Activated T-cell treated with anti-CD3 and anti-CD28 coated beads for 4 hours (primary cell): ENCODE data around the gene ENOX2.
"Not testable (repeated sequence)": the region's sequence is repeated elsewhere in the genome, so short reads cannot be mapped to it uniquely, and the experiment has no call there.

Experiments used
- DNase-seq: peaks from one replicate; pipeline ENCODE4 v3.0.0-alpha.2; 2020

Gene ENOX2

DNA sequence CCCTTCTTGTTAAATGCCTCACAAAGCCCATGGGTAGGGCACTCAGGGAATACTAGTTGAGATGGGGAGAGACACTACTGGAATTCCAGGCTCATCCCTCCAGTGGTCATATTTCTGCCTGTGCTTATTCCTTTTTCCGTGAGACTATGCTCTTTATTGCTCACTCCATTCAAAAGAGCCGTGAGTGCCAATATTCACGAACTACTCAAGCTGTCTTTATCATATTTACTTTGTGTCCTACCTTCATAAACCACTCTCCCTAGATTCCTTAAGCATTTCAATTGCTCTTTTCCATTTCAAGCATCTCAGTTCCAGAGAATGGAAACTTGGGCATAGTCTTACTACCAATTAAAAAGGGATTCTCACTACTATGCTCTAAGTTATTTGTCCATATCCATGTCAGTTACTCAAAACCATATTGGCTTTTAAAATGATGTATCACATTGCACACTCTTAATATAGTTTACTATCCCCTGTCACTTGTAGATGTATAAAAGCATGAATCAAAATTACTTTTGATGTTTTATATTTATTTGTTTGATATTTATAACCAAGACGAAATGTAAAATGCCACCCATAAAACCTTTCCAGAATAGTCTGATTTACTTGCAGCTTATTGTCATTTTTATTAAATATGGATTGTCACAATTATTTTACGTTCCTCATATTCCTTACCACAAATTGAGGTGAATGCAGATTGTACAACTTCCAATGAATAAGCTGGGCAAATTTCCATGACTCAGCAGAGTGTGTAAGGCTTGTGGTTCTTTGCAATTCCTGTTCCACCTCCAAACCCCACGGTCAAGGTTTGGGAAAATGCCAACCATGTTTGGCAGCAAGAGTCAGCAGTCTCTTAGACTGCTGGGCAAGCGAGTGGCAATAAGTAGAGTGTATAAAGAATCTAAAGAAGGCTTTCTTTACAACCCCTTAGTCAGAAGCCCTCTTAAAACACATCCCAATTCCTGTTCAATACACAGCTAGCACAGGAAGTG is 24.4 kb downstream of the ENOX2 start:
- no peak for DNase-seq

DNA sequence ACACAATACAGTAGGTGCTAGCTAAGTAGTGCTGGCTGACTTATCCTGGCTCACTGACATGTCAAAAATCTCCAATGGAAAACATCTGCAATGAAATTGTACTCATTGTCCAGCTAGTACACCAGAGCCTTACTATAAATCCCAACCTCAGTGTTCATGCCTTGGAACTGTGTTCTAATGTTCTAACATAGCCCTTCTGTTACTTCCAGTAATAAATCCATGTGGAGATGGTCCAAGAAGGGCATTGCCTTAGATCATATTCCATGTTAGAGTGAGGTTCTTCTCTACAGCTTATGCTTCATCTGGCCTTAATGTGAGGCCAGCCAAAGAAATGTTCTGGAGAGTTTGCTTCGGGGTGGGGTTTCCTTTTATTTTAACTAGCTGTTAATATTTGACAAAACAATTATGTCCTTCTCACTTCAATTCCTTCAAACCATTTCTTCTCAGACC is 25.1 kb downstream of the ENOX2 start:
- DNase-seq, result no peak

DNA sequence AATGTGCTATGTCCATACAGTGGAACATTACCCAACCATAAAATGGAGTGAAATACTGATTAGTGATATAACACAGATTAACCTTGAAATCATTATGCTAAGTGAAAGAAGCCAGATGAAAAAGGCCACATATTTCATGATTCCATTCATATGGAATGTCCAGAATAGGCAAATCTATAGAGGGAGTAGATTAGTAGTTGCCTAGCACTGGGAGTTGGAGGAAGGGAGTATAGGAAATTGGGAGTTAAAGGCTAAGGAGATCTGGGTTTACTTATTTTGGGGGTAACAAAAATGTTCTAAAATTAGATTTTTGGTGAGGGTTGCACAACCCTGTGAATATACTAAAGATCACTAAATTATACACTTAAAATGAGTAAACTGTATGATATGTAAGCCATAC is 26.8 kb downstream of the ENOX2 start:
- no peak for DNase-seq

DNA sequence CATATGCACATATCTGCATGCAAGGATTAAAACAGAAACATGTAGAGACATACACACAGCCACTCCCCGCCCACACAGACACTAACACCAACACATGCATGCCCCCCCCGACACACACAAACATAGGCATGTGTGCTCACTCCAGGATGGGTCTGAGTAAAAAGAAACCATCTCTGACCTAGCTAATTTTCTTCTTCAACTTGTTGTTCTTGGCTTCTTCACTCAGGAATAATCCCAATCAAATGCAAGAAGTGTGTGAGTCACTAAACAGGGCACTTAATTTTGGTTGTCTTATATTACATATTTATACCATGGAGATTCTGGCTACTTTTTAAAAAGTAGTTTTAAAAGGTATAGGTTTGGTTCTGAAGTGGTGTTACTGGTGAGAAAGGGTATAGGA is 28.3 kb downstream of the ENOX2 start:
- no peak for DNase-seq

DNA sequence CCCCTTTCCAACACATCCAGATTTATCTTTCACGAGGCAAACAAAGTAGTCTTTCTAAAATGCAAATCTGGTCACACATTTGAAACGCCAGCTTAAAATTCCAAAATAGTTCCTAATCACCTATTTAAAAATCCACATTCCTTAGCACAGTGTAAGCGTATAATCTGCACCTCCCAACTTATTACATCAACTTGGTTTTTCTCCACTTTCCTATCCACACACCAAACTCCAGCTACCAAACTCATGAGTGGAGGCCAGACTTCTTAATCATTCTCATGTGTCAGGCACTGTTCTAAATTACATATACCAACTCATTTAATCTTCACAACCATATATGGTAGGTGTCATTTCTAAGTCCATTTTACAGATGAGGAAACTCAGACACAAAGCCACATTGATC is 33.8 kb downstream of the ENOX2 start:
- DNase-seq, result no peak

DNA sequence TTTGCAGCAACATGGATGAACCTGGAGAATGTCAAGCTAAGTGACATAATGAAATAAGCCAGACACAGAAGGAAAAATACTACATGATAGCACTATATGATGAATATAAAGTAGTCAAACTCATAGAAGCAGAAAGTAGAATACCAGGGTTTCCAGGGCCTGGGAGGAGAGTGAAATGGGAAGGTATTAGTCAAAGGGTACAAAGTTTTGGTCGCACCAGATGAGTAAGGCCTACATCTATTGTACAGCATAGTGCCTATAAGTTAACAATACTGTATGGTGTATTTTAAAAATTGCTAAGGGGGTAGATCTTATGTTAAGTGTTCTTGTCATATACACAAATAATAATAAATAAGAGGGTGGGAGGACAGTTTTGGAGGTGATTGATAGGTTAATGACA is 41.5 kb downstream of the ENOX2 start:
- no peak for DNase-seq

DNA sequence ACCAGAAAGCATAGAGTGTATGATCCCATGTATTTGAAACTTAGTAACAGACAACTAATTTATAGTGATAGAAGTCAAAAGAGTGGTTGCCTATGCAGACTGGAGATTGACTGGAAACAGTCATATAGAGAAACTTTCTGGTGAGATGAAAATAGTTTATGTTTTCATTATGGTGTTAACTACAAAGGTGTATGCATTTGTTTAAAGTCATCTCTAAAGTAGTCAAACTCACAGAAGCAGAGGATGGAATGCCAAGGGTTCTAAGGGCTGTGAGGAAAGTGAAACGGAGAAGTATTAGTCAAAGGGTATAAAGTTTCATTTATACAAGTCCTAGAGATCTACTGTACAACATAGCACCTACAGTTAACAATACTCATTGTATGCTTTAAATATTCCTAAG is 45.8 kb downstream of the ENOX2 start:
- no peak for DNase-seq

DNA sequence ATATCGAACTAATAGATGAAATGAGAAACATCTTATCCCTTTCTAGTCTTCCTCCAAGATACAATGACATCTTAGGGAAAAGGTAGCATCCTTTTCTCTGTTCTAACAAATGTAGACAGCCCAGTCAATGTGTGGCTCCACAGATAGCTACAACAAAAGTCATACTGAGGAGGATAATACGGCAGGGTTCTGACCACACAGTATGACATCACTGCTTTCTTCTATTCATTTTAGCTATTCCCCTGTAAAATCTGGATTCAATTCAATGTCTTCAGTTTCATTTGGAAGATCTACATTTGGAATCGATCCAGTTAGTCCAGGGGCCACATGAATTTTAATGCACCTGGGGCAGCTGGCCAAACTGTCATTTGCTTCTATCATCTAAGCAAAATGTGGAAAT is 51.4 kb downstream of the ENOX2 start:
- no peak for DNase-seq

DNA sequence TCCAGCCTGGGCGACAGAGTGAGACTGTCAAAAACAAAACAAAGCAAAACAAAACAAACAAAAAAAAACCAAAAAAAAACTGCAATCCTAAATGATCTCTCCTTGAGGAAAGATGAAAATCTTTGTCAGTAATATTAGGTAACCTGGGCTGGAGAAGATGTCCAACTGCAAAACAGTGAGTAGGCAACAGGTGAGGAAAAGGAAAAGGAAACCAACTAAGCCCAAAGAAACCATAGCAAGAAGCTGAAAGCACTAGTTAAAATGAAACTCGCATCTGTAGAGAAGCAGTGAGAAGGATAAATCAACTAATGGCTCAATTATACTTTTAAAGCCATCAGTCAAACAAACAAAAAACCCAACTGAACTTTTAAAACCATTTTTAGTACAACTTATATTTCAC is 54.2 kb downstream of the ENOX2 start:
- DNase-seq, result no peak

DNA sequence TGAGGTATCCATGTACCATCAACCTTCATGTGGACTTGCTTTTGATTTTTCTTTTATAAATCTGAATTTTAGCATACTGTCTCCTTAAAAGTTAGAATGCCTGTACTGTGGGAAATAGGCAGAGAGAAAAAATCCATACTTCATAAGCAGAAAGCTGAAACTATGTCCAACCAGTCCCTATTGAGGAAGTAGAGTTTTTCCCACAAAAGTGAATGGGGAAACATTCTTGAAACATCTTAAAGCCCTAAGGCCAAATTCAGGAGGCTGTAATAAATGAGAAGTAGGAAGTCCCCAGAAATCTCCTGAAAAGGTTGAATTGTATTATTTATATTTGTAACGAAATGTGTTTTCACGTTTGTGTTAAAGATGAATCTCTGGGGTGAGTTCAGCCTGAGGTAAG is 56.3 kb downstream of the ENOX2 start:
- no peak for DNase-seq

DNA sequence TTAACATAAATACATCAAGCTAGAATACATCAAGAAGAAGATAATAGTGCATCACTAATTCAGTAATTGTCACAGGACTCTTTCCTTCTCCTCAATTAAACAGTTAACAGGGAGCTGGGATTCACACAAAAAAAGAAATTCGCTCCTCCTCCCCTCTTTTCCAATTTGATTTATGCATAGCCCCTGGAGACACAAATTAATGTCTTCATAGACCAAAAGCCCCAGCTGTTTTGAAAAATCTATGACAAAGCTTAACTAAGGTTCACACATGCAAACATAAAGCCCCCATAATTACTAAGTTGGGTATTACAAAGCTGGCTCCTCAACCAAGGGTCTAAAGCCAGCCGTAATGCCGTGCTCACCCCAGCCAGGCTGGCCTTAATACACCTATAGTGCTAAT is 61.2 kb downstream of the ENOX2 start:
- DNase-seq, result no peak

DNA sequence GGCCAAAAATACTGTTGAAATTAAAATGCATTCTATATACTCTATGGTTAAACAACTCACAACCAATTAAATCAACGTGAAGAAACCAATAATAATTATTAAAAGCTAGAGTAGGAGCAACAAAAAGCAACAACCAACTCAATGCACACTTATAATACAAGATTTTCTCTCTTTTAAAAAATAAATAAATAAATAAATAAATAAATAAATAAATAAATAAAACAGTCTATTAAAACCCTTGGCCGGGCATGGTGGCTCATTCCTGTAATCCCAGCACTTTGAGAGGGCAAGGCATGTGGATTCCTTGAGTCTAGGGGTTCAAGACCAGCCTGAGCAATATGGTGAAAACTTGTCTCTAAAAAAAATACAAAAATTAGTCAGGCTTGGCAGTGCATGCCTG is 62.7 kb downstream of the ENOX2 start:
- no peak for DNase-seq

DNA sequence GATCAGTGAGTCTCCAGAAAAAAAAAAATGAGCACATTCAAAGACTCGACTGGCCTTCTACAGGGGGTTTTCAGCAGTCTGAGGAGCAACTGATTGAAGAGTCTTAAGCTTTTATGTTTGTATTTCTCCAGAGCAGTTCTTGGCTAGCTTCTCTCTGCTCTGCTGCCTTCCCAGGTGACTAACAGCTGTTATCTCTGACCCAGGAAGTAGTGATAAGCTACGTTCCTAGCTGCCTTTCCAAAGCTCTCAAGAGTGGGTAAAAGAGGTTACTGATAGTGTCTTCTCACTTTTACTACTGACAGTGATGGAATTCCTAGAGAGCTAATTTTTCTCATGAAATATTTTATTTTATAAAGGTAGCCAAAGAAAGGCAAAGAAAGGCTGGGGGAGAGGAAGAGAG is 66.6 kb downstream of the ENOX2 start:
- DNase-seq, result no peak

DNA sequence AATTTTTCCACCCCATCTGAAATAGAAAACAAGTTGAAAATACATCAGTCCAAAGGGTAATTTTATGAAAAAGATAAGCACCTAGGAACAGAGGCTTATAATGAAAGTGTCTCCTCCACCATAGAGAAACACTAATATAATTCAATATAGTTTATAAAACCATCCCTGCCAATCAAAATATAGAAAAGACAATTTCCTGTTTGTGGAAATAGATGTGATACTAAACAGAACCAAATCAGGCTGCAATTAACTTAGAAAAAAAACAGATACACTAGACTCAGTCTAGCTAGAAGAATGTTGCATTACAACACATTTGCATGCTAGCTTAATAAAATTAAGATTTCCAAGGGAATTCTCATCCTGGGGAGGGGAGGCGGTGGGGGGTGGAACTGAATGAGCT is 68.2 kb downstream of the ENOX2 start:
- no peak for DNase-seq

DNA sequence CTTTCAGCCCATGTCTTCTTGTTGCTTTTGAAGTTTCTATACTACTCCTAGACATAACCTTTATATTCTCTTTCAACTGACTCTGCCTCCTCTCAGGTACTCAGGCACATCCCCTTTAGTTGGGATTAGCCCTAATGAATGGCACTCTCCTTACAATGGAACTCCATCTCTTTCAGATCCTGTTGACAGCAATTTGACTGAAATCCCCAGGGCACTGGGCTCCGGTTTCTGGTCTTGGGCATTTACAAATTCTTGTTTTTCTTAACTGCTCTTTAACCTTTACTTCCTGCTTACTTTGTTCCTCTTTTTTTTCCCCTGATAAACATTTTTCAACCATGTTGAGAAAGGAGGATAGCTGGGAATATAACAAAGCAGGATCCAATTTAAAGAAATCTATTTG is 68.9 kb downstream of the ENOX2 start:
- no peak for DNase-seq

DNA sequence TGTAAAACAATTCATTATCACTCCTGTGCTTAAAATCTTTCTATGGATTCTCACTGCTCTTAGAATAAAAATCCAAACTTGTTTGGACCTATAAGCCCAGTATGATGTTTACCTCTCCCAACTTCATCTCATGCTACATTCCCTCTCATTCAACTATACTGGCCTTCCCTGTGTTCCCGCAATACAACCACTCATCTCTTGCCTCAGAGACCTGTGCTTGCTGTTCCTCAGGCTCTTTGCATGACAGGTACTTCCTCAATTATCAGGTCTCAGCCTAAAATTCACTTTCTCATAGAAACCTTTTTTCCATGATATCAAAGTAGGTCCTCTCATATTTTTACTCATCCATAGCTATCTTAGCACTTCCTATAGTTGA is 71.7 kb downstream of the ENOX2 start:
- DNase-seq, result no peak

DNA sequence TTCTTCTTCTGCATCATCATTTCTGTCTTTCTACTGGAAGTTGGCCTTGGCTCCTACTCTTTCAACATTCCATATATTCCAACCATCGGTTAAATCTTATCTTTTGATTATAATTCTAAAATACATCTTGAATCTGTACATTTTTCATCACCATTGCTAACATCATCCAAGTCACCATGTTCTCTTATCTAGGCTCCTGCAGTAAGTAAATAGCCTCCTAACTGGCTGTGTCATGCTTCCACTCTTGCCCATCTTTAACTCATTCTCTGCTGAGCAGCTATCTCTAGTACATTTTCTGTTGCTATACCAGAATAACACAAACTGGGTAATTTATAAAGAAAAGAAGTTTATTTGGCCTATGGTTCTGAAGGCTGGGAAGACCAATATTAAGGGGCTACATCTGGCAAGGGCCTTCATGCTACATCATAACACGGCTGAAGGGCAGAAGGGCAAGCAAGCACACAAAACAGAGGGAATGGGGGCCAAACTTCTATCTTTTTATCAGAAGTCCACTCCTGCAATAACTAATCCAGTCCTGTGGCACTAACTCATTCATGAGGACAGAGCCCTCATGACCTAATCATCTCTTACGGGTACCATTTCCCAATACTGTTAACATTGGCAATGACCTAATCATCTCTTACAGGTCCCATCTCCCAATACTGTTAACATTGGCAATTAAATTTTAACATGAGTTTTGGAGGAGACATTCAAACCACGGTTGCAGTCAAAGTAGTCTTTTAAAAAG is 72.2 kb downstream of the ENOX2 start:
- DNase-seq, result no peak

DNA sequence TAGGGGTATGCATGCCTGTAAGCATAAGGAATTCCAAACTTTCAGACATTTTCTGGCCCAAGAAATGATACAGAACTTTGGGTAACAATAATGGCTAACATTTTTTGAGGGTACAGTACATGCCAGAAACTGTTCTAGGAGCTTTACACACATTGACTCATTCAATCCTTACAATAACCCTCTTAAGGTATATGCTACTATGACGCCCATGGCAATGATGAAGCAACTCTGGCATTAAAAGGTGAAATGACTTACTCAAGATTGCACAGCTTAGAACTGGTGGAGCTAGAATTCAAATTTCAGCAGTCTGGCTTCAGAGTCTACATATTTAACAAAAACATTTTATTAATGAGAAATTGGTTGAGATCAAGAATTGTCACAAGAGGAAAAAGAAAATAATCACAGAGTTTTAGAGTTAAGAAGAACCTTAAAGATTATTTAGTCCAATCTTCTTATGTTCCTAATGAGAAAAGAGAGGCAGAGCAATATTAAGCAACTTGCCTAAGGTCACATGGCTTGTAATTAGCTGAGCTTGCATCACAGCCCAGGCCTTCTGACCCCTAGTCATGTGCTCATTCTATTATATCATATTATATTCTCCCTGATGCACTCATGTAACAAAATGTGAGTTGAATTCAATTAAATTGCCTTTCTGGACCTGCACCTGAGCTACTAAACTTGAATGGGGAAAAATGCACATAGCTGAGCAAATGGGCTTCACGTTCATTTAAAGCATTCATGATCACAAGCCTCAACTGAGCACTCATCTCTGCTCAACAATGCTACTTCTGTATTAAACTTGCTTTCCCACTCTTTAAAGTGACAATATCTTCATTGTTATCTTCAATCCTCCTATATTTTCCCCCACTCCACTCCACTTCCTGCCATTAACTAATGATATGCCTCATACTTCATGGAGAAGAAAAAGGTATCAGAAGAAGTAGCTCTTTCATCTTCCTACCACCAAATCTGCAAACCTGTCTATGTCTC is 73.2 kb downstream of the ENOX2 start:
- DNase-seq, result no peak

DNA sequence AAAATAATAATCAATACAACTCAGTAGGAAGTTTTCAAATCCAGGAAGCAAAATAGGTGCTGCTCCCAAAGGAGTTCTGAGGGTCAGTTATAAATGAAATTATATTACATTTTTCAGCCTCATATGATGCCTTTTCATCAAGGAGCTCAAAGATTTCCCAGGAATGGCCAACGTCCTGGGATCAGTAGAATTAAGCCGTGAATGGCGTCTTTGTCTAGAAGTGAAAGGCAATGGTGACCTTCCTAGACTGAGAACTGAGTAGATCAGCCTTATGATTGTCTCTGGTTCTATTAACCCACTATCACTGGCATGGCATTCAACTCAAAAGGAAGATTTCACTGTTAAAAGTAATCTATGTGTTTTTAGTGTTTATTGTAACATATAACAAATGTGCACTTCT is 74.4 kb downstream of the ENOX2 start:
- DNase-seq, result no peak

DNA sequence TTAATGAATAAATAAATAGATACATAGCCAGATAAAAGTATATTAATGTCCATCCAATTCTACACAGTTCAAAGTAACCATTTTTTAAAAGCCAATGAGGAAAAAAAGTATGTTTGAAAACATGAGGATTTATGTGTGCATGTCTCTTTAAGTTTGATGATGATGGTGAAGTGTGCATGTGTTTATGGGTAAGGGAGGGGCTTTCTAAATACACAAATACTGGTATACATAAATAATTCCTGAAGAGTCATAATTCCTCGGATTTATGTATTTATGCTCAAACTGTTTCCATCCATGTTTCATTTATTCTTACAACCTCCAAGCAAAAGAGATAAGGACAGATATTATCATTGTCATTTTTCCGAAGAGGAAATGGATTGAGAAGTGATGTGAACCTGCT is 75.4 kb downstream of the ENOX2 start:
- DNase-seq, result no peak

DNA sequence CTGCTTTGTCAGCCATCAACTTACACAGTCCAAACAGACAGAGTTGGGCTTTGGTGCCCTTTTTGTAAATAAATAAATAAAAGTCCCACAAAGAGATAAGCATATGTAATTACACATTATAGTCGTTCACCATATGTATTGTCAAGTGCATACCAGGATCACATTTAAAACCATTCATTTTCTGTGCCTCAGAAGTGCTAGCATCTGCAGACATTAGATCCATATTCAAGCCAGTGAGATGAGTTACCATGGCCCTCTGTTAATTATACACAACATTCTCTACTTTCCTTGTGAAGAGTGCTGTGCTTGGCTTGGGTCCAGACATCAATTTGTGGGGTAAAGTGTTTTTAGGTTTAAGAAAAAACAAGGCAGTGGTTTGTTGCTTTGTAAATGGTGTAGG is 76.8 kb downstream of the ENOX2 start:
- no peak for DNase-seq

DNA sequence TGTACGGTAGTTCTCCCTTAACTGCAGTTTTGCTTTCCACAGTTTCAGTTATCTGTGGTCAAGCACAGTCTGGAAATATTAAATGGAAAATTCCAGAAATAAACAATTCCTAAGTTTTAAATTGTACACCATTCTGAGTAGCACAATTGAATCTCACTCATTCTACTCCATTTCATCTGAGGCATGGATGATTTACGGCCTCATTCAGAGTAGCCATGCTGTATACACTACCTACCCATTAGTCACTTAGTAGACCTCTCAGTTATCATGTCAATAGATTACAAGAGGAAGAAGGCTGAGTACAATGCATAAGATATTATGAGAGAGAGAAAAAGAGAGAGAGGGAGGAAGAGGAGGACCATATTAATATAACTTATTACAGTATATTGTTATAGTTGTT is 77.5 kb downstream of the ENOX2 start:
- DNase-seq, result no peak

DNA sequence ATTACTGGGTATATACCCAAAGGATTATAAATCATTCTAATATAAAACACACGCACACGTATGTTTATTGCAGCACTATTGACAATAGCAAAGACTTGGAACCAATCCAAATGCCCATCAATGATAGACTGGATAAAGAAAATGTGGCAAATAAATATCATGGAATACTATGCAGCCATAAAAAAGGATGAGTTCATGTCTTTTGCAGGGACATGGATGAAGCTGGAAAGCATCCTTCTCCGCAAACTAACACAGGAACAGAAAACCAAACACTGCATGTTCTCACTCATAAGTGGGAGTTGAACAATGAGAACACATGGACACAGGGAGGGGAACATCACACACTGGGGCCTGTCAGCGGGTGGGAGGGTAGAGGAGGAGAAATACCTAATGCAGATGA is 83.6 kb downstream of the ENOX2 start:
- not testable (repeated sequence) for DNase-seq
